Right lobe of liver (tissue), 6 donors: ENCODE data around the gene GSC. TPM values are rescaled to one million over a fixed set of nuclear protein-coding genes. Genes with fewer than 3 reads are reported as not detected.

Experiments used
- ATAC-seq, 4 donors: fragments of 200-7000 bp; cut with Tn5 transposase; one replicate each; pipeline ENCODE4 v1.9.1; 2020; ENCODE audit warnings: mild to moderate bottlenecking in 4 of 4, moderate library complexity in 4 of 4
- DNase-seq, 3 donors: peaks; one replicate each; pipeline ENCODE4 v3.0.0-alpha.2; 2020
- H3K27ac ChIP-seq, 3 donors: fragments of 200-600 bp; one replicate each; pipeline ENCODE4 v1.8.0; 2022
- H3K27me3 ChIP-seq, 2 donors: fragments of 200-600 bp; one replicate each; pipeline ENCODE4 v1.8.0; 2022
- H3K36me3 ChIP-seq, 4 donors: fragments of 200-600 bp; sonication (generic) in 1 of 4; one replicate each; pipeline versions ENCODE4 v1.5.1 to v1.8.0; 2017 to 2022; ENCODE audit warnings: control low read depth in 1 of 4
- H3K4me1 ChIP-seq, 4 donors: fragments of 200-600 bp; sonication (generic) in 1 of 4; one replicate each; pipeline versions ENCODE4 v1.5.1 to v1.8.0; 2017 to 2022; ENCODE audit warnings: control low read depth in 1 of 4
- H3K4me3 ChIP-seq, 3 donors: fragments of 200-600 bp; one replicate each; pipeline ENCODE4 v1.8.0; 2022
- H3K9me3 ChIP-seq, 4 donors: fragments of 200-600 bp; sonication (generic) in 1 of 4; one replicate each; pipeline versions ENCODE4 v1.5.1 to v1.8.0; 2017 to 2022; ENCODE audit warnings: control low read depth in 1 of 4
- CTCF ChIP-seq, 4 donors: fragments of 200-600 bp in 3 of 4; fragments of 450-650 bp in 1 of 4; IDR thresholded peaks; one replicate each; pipeline versions ENCODE4 v1.5.1 to v1.8.0; 2016 to 2022; ENCODE audit warnings: antibody characterized with exemption in 4 of 4, mild to moderate bottlenecking in 2 of 4
- POLR2A ChIP-seq: fragments of 450-650 bp; IDR thresholded peaks from one replicate; pipeline ENCODE4 v1.6.1; 2017; ENCODE audit warnings: antibody characterized with exemption, mild to moderate bottlenecking
- WGBS: methylation state at CpG from one replicate; pipeline ENCODE4 v1.1.6; 2018; ENCODE audit warnings: low coverage, low lambda C conversion rate; ENCODE audit not compliant: insufficient coverage; ENCODE audit errors: missing lambda C conversion rate; 5-methylcytosine and 5-hydroxymethylcytosine counted together
- intact Hi-C, 2 donors: fragments of 100-400 bp; cut with DNase I; formaldehyde crosslinking; loops; one replicate each; pipeline versions ENCODE4 v1.11.2 to v1.14.1; 2022
- total RNA-seq, 6 experiments: library from RNA; depleted of rRNA in 2 of 6; stranded (reverse); fragments of >200 nt in 2 of 6; fragmentation: NEBNext Ultra II Directional in 3 of 6; extraction: Animal tissue kit (Norgen Biotek cat#: 25700) in 3 of 6; gene quantifications; one replicate each; pipeline versions ENCODE4 v1.1.0 to v1.2.4, GENCODE V29; 2016 to 2023
- donor health status: DM: no; HTN: yes; CAD: no.
- donor health status: DM: no; HTN: no; CAD: no.
- donor health status: DM: no; HTN: no; CAD: no.
- donor health status: DM: no; HTN: yes; CAD: no.
- donor health status: DM: no; HTN: yes; CAD: no.

Gene GSC
- total RNA-seq, 6 experiments from 2014 or later: not detected

- TF ChIP-seq POLR2A (no peak), CTCF (IDR thresholded peaks at IDR 0.05) (no peak)
- ATAC-seq: no peak
- no peaks in the 10 kb centered on the region for H3K36me3 ChIP-seq
- 14% methylated on average over 32 of the region's 36 CpGs for WGBS
- no peak overlapping the region for H3K4me3 ChIP-seq
- H3K4me1 ChIP-seq: peaks cover 0 to 18% (median 0%) of the 10 kb centered on the region in 4 donors
- H3K27ac ChIP-seq: no peak overlapping the region
- no peaks in the 10 kb centered on the region for H3K9me3 ChIP-seq
- intact Hi-C loops: no loop called here
- peaks cover 22 to 42% of the 10 kb centered on the region in 2 donors for H3K27me3 ChIP-seq
- DNase-seq: no peak
Measured at GRCh38 chr14:94773655-94774343, 3.9 kb upstream of the GSC start.

GRCh38 chr14:94773061-94773648 is 3.2 kb upstream of the GSC start:
- peaks cover 22 to 49% of the 10 kb centered on the region in 2 donors for H3K27me3 ChIP-seq
- DNase-seq (no peak), ATAC-seq (no peak)
- no peak overlapping the region for H3K4me3 ChIP-seq
- no peak for TF ChIP-seq CTCF (IDR thresholded peaks at IDR 0.05)
- TF ChIP-seq POLR2A: no peak
- 13% methylated on average over 19 of the region's 42 CpGs for WGBS
- H3K36me3 ChIP-seq: no peaks in the 10 kb centered on the region
- H3K9me3 ChIP-seq: no peaks in the 10 kb centered on the region
- peaks cover 0 to 20% (median 0%) of the 10 kb centered on the region in 4 donors for H3K4me1 ChIP-seq
- intact Hi-C loops: no loop called here
- H3K27ac ChIP-seq: no peak overlapping the region

DNA sequence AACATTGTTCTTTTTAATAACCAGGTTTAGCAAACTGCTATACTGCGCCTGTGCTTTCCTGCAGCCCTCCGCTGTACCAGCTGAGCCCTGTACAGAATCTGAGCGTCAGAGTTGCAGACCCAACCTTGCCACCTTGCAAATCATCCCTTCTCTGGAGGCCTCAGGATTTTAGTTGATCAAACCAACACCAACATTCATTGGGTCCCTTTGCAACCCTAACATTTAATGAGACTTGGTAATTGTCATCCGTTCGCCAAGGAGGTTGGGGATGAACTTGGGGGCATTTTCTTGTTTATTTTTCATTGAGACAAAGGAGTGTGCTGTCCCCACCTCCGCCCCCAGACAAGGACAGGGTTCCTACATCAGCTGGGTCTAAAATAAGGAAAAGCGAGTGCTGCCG is 2.6 kb upstream of the GSC start:
- H3K4me1 ChIP-seq: peaks cover 0 to 20% (median 0%) of the 10 kb centered on the region in 4 donors
- peaks cover 22 to 51% of the 10 kb centered on the region in 2 donors for H3K27me3 ChIP-seq
- H3K9me3 ChIP-seq: no peaks in the 10 kb centered on the region
- no peaks in the 10 kb centered on the region for H3K36me3 ChIP-seq
- ATAC-seq (no peak), DNase-seq (no peak)
- WGBS: 20% methylated on average over 7 of the region's 8 CpGs
- no peak for TF ChIP-seq POLR2A
- no peak for TF ChIP-seq CTCF (IDR thresholded peaks at IDR 0.05)
- no peak overlapping the region for H3K4me3 ChIP-seq
- intact Hi-C loops: no loop called here
- H3K27ac ChIP-seq: no peak overlapping the region

DNA sequence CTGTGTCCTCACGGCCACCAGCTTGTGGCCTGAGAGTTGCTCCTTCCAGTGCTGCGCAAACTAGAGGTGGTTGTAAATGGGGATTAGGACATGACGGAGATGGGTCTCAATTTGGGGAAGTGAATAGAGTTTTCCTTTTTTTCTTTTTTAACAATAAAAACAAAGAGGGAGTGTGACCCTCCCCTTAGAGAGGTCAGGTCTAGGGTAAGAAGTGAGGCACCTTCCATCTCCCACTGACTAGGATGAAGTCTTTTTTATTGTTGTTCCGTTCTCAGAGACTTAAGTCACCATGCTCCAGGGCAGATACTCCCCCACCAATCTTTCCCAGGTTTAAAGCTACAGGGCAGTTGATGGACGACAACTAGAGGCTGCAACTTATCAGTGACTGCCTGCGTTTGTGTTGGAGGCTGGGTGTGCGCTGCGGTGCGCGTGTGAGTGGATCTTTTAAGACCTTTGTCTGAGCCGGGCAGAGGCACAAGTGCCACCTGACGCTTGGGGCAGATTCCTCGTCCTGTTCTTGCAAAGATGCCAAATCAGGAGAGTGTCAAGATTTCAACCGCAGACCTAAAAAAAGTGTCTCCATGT is 2.1 kb upstream of the GSC start:
- Histone ChIP-seq H3K36me3 (no peaks in the 10 kb centered on the region), H3K27me3 (peaks cover 22 to 56% of the 10 kb centered on the region in 2 donors), H3K4me1 (peaks cover 0 to 20% (median 0%) of the 10 kb centered on the region in 4 donors), H3K4me3 (no peak overlapping the region), H3K9me3 (no peaks in the 10 kb centered on the region), H3K27ac (no peak overlapping the region)
- 7% methylated on average over 14 of the region's 14 CpGs for WGBS
- ATAC-seq (no peak), DNase-seq (no peak)
- TF ChIP-seq CTCF (IDR thresholded peaks at IDR 0.05) (no peak), POLR2A (no peak)
- intact Hi-C loops: no loop called here
